SU-DHL-6 (cell line): Measurements from ENCODE around the gene CIAO3.
A peak's percentile ranks its signal among the peaks of the same experiment; 100 is the strongest.

ENCODE experiments used
- H2AFZ ChIP-seq: fragments of 200-600 bp; sonication (generic); 2 replicates; pipeline ENCODE4 v1.6.1; 2014; ENCODE audit warnings: low read depth, mild to moderate bottlenecking, moderate library complexity, mixed read lengths, antibody characterized with exemption, low read length; ENCODE audit not compliant: severe bottlenecking
- H3F3A ChIP-seq: fragments of 200-600 bp; shearing (Covaris generic); 2 replicates; pipeline ENCODE4 v1.6.0; 2016; ENCODE audit warnings: antibody characterized with exemption, mild to moderate bottlenecking; ENCODE audit not compliant: insufficient read depth
- H3K27ac ChIP-seq: fragments of 200-600 bp; sonication (generic); 2 replicates; pipeline ENCODE4 v1.5.1; 2016; ENCODE audit warnings: low read depth, mild to moderate bottlenecking, low read length, moderate library complexity, mixed read lengths
- H3K27me3 ChIP-seq: fragments of 200-600 bp; sonication (generic), shearing (Covaris generic); 2 replicates; pipeline ENCODE4 v1.6.0; 2014; ENCODE audit warnings: mild to moderate bottlenecking, low read length
- H3K36me3 ChIP-seq: fragments of 200-600 bp; sonication (generic); 2 replicates; pipeline ENCODE4 v1.6.1; 2014; ENCODE audit warnings: mild to moderate bottlenecking, low read length, mixed read lengths
- H3K4me2 ChIP-seq: fragments of 300-600, 200-600 bp; shearing (Covaris generic), sonication (generic); 2 replicates; pipeline ENCODE4 v1.6.0; 2014; ENCODE audit warnings: low read length, low read depth, mild to moderate bottlenecking; ENCODE audit not compliant: poor library complexity, severe bottlenecking
- H3K4me3 ChIP-seq: fragments of 200-600 bp; sonication (generic); 2 replicates; pipeline ENCODE4 v1.5.1; 2014; ENCODE audit warnings: antibody characterized with exemption, low read length, mild to moderate bottlenecking, mixed read lengths; ENCODE audit not compliant: insufficient read depth, poor library complexity, severe bottlenecking
- H3K79me2 ChIP-seq: fragments of 200-600 bp; sonication (generic); 2 replicates; pipeline ENCODE4 v1.6.1; 2014; ENCODE audit warnings: mild to moderate bottlenecking, low read length, moderate library complexity; ENCODE audit not compliant: insufficient read depth
- H3K9ac ChIP-seq: fragments of 200-600 bp; sonication (generic); 2 replicates; pipeline ENCODE4 v1.7.0; 2014; ENCODE audit warnings: mild to moderate bottlenecking, low read length
- H3K9me2 ChIP-seq: fragments of 200-600 bp; sonication (generic); replicated peaks from 2 replicates; pipeline ENCODE4 v1.6.1; 2014; ENCODE audit warnings: low read length; ENCODE audit not compliant: insufficient read depth
- H3K9me3 ChIP-seq: fragments of 200-600 bp; sonication (generic); 2 replicates; pipeline ENCODE4 v1.6.1; 2014; ENCODE audit warnings: low read length, mixed read lengths; ENCODE audit not compliant: insufficient read depth
- H4K20me1 ChIP-seq: fragments of 200-600 bp; sonication (generic); 2 replicates; pipeline ENCODE4 v1.6.1; 2014; ENCODE audit warnings: low read depth, mild to moderate bottlenecking, antibody characterized with exemption, low read length, moderate library complexity, mixed read lengths
- CTCF ChIP-seq: fragments of 200-600 bp; sonication (generic); IDR thresholded peaks from one replicate; pipeline ENCODE4 v1.5.1; 2017; ENCODE audit warnings: antibody characterized with exemption, mild to moderate bottlenecking, low read length, moderate library complexity; ENCODE audit not compliant: insufficient read depth, poor library complexity, severe bottlenecking
- EZH2phosphoT487 ChIP-seq: fragments of 200-600 bp; sonication (generic), shearing (Covaris generic); conservative IDR thresholded peaks from 2 replicates; pipeline ENCODE4 v1.6.1; 2018; ENCODE audit warnings: mild to moderate bottlenecking, antibody characterized with exemption, low read length, moderate library complexity, mixed read lengths

The CIAO3 gene

GRCh38 chr16:740764-741505, at the start of gene CIAO3:
TSS of gene CIAO3 (minus strand) at chr16:740997. CDS start at chr16:740985, 12 bp downstream.
- H3K4me2 ChIP-seq: peak within 1 kb of the TSS; percentile 96
- TF ChIP-seq EZH2phosphoT487 (no peak), CTCF (peak; percentile 81)
- no peaks in the 10 kb centered on the region for H3K27me3 ChIP-seq
- peak within 1 kb of the TSS; percentile 98 for H2AFZ ChIP-seq
- H3K4me3 ChIP-seq: peak within 1 kb of the TSS; percentile 98
- peaks cover 9% of the 10 kb centered on the region; the same call in 1 of the 2 replicates for H3K79me2 ChIP-seq
- H3F3A ChIP-seq: peaks cover 13% of the 10 kb centered on the region
- H3K9me3 ChIP-seq: no peaks in the 10 kb centered on the region
- H4K20me1 ChIP-seq: no peaks in the 10 kb centered on the region
- H3K9ac ChIP-seq: peak within 1 kb of the TSS; percentile 95
- peak within 1 kb of the TSS; percentile 61 for H3K27ac ChIP-seq
- H3K9me2 ChIP-seq: no peaks in the 10 kb centered on the region
- no peaks in the 10 kb centered on the region for H3K36me3 ChIP-seq

GRCh38 chr16:790086-790485, 49.3 kb upstream of the CIAO3 start:
- TF ChIP-seq CTCF: no peak
- TF ChIP-seq EZH2phosphoT487: no peak
- Histone ChIP-seq H3K9me2 (no peaks in the 10 kb centered on the region), H3K36me3 (no peaks in the 10 kb centered on the region), H3K4me3 (no peak overlapping the region), H3K4me2 (no peak overlapping the region), H3K27ac (no peak overlapping the region), H3K9ac (no peak overlapping the region), H3K9me3 (no peaks in the 10 kb centered on the region), H3K79me2 (peaks cover 23% of the 10 kb centered on the region), H4K20me1 (no peaks in the 10 kb centered on the region), H3F3A (no peaks in the 10 kb centered on the region), H2AFZ (no peak overlapping the region), H3K27me3 (no peaks in the 10 kb centered on the region)

- Histone ChIP-seq H3K79me2 (peaks cover 23% of the 10 kb centered on the region), H3K9me2 (no peaks in the 10 kb centered on the region), H4K20me1 (no peaks in the 10 kb centered on the region), H3K9me3 (no peaks in the 10 kb centered on the region), H3K9ac (peak overlapping the region; percentile 98), H3K4me3 (peak overlapping the region; percentile 89), H2AFZ (no peak overlapping the region), H3K36me3 (no peaks in the 10 kb centered on the region), H3F3A (no peaks in the 10 kb centered on the region), H3K27ac (no peak overlapping the region), H3K27me3 (no peaks in the 10 kb centered on the region), H3K4me2 (peak overlapping the region; percentile 66)
- no peak for TF ChIP-seq EZH2phosphoT487
- no peak for TF ChIP-seq CTCF
These were observed 48.5 kb upstream of the CIAO3 start for GRCh38 chr16:789191-789850.
